Right lobe of liver (tissue), 6 donors: Measurements from ENCODE around the gene UNKL. TPM values are rescaled to one million over a fixed set of nuclear protein-coding genes. Genes with fewer than 3 reads are reported as not detected.
A peak's percentile ranks its signal among the peaks of the same experiment; 100 is the strongest.

Experiments used
- ATAC-seq, 4 donors: fragments of 200-7000 bp; cut with Tn5 transposase; one replicate each; pipeline ENCODE4 v1.9.1; 2020; ENCODE audit warnings: mild to moderate bottlenecking in 4 of 4, moderate library complexity in 4 of 4
- DNase-seq, 3 donors: peaks; one replicate each; pipeline ENCODE4 v3.0.0-alpha.2; 2020
- H3K27ac ChIP-seq, 3 donors: fragments of 200-600 bp; one replicate each; pipeline ENCODE4 v1.8.0; 2022
- H3K27me3 ChIP-seq, 2 donors: fragments of 200-600 bp; one replicate each; pipeline ENCODE4 v1.8.0; 2022
- H3K36me3 ChIP-seq, 4 donors: fragments of 200-600 bp; sonication (generic) in 1 of 4; one replicate each; pipeline versions ENCODE4 v1.5.1 to v1.8.0; 2017 to 2022; ENCODE audit warnings: control low read depth in 1 of 4
- H3K4me1 ChIP-seq, 4 donors: fragments of 200-600 bp; sonication (generic) in 1 of 4; one replicate each; pipeline versions ENCODE4 v1.5.1 to v1.8.0; 2017 to 2022; ENCODE audit warnings: control low read depth in 1 of 4
- H3K4me3 ChIP-seq, 3 donors: fragments of 200-600 bp; one replicate each; pipeline ENCODE4 v1.8.0; 2022
- H3K9me3 ChIP-seq, 4 donors: fragments of 200-600 bp; sonication (generic) in 1 of 4; one replicate each; pipeline versions ENCODE4 v1.5.1 to v1.8.0; 2017 to 2022; ENCODE audit warnings: control low read depth in 1 of 4
- POLR2A ChIP-seq: fragments of 450-650 bp; IDR thresholded peaks from one replicate; pipeline ENCODE4 v1.6.1; 2017; ENCODE audit warnings: antibody characterized with exemption, mild to moderate bottlenecking
- WGBS: methylation state at CpG from one replicate; pipeline ENCODE4 v1.1.6; 2018; ENCODE audit warnings: low coverage, low lambda C conversion rate; ENCODE audit not compliant: insufficient coverage; ENCODE audit errors: missing lambda C conversion rate; 5-methylcytosine and 5-hydroxymethylcytosine counted together
- intact Hi-C, 2 donors: fragments of 100-400 bp; cut with DNase I; formaldehyde crosslinking; loops; one replicate each; pipeline versions ENCODE4 v1.11.2 to v1.14.1; 2022
- total RNA-seq, 6 experiments: library from RNA; depleted of rRNA in 2 of 6; stranded (reverse); fragments of >200 nt in 2 of 6; fragmentation: NEBNext Ultra II Directional in 3 of 6; extraction: Animal tissue kit (Norgen Biotek cat#: 25700) in 3 of 6; gene quantifications; one replicate each; pipeline versions ENCODE4 v1.1.0 to v1.2.4, GENCODE V29; 2016 to 2023
- TF ChIP-seq, protein P1 (sequence below), 4 donors: fragments of 200-600 bp in 3 of 4; fragments of 450-650 bp in 1 of 4; IDR thresholded peaks; one replicate each; pipeline versions ENCODE4 v1.5.1 to v1.8.0; 2016 to 2022; ENCODE audit warnings: antibody characterized with exemption in 4 of 4, mild to moderate bottlenecking in 2 of 4
- donor health status: DM: no; HTN: yes; CAD: no.
- donor health status: DM: no; HTN: no; CAD: no.
- donor health status: DM: no; HTN: no; CAD: no.
- donor health status: DM: no; HTN: yes; CAD: no.
- donor health status: DM: no; HTN: yes; CAD: no.

Gene UNKL
- total RNA-seq, 6 experiments from 2014 or later: 9.0 to 14.2 (median 12.0) TPM

DNA sequence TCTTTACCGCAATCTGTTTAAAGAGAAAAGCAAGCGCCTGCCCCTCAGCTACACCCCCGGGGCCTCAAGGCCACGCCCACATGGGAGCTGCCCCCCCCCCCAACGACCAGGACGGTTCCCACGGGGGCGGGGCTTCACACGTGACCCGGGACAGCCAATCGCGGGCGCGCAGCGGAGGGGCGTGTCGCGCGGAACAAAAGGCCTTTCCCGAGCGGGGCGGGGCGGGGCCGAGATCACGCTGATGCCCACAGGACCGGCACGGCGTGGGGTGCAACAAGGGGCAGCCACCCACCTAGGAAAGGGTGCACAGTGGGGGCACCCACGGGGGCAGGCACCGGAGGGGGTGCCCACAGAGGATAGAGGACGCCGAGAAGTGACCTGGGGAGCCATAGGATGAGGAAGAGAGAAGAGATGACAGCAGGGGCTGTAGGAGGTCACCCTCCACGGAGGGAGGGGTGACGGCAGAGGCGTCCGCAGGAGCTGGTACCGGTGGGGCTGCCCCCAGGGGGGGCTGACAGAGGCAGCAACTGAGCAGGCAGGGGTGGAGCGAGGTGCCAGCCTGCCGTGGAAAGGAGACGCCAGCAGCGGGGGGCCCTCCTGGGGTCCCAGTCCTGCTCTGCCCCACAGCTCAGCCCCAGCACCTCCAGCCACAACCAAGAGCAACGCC, 6.2 kb downstream of the UNKL start:
- Histone ChIP-seq H3K4me1 (peaks cover 0 to 10% (median 0%) of the 10 kb centered on the region in 4 donors), H3K36me3 (no peaks in the 10 kb centered on the region), H3K27ac (no peak overlapping the region), H3K27me3 (no peaks in the 10 kb centered on the region), H3K9me3 (no peaks in the 10 kb centered on the region), H3K4me3 (peak overlapping the region; percentile 9 to 49 (median 12))
- no peak for TF ChIP-seq POLR2A
- TF ChIP-seq, protein P1, sequence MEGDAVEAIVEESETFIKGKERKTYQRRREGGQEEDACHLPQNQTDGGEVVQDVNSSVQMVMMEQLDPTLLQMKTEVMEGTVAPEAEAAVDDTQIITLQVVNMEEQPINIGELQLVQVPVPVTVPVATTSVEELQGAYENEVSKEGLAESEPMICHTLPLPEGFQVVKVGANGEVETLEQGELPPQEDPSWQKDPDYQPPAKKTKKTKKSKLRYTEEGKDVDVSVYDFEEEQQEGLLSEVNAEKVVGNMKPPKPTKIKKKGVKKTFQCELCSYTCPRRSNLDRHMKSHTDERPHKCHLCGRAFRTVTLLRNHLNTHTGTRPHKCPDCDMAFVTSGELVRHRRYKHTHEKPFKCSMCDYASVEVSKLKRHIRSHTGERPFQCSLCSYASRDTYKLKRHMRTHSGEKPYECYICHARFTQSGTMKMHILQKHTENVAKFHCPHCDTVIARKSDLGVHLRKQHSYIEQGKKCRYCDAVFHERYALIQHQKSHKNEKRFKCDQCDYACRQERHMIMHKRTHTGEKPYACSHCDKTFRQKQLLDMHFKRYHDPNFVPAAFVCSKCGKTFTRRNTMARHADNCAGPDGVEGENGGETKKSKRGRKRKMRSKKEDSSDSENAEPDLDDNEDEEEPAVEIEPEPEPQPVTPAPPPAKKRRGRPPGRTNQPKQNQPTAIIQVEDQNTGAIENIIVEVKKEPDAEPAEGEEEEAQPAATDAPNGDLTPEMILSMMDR (IDR thresholded peaks at IDR 0.05): no peak
- WGBS: 10% methylated on average over 13 of the region's 42 CpGs
- DNase-seq (peak; percentile 93 to 94 (median 94)), ATAC-seq (peak; percentile 88 to 100 (median 98))
- intact Hi-C loops: no loop called here

GRCh38 chr16:1407753-1408152, 6.8 kb downstream of the UNKL start:
- Histone ChIP-seq H3K4me3 (peak overlapping the region; percentile 9 to 49 (median 12)), H3K36me3 (peaks cover 0 to 5% (median 0%) of the 10 kb centered on the region in 4 donors), H3K27ac (no peak overlapping the region), H3K4me1 (peaks cover 0 to 10% (median 0%) of the 10 kb centered on the region in 4 donors), H3K9me3 (no peaks in the 10 kb centered on the region), H3K27me3 (no peaks in the 10 kb centered on the region)
- WGBS: 50% methylated on average over 5 of the region's 11 CpGs
- TF ChIP-seq, protein P1 (IDR thresholded peaks at IDR 0.05): no peak
- no peak for TF ChIP-seq POLR2A
- ATAC-seq (peak in 1 of 4 donors; percentile 13), DNase-seq (no peak)
- intact Hi-C loops: no loop called here

- Histone ChIP-seq H3K4me3 (no peak overlapping the region), H3K9me3 (no peaks in the 10 kb centered on the region), H3K27me3 (no peaks in the 10 kb centered on the region), H3K4me1 (peaks cover 0 to 10% (median 0%) of the 10 kb centered on the region in 4 donors), H3K36me3 (peaks cover 0 to 29% (median 5%) of the 10 kb centered on the region in 4 donors), H3K27ac (no peak overlapping the region)
- ATAC-seq (no peak), DNase-seq (no peak)
- TF ChIP-seq POLR2A: no peak
- TF ChIP-seq, protein P1 (IDR thresholded peaks at IDR 0.05): no peak
- 92% methylated on average over 7 of the region's 14 CpGs for WGBS
- intact Hi-C loops: no loop called here
Observed at GRCh38 chr16:1403733-1404132, 10.8 kb downstream of the UNKL start.

DNA sequence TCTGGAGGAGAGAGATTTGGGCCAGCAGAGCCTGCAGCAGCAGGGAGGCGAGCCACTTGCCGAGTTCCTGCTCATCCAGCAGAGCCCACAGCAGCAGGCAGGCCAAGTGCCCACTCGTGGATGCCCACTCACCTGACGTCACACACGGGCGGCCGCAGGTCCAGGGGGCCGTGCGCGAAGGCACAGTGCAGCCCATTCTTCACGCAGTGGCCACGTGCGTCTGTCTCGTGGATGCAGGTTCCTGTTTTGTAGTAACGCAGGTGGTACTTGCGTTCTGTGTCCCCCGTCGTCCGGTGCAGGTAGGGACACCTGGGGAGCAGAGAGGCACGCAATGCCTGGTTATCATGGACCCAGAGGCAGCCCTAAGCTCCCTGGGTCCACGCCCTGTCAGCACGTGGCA, 11.5 kb downstream of the UNKL start:
- no CpG with 5 or more reads among the region's 22 CpGs for WGBS
- DNase-seq: no peak
- no peak for ATAC-seq
- peaks cover 0 to 33% (median 5%) of the 10 kb centered on the region in 4 donors for H3K36me3 ChIP-seq
- no peak overlapping the region for H3K4me3 ChIP-seq
- H3K9me3 ChIP-seq: no peaks in the 10 kb centered on the region
- no peak overlapping the region for H3K27ac ChIP-seq
- TF ChIP-seq, protein P1 (IDR thresholded peaks at IDR 0.05): no peak
- no peak for TF ChIP-seq POLR2A
- intact Hi-C loops: no loop called here
- peaks cover 0 to 5% (median 0%) of the 10 kb centered on the region in 4 donors for H3K4me1 ChIP-seq
- H3K27me3 ChIP-seq: no peaks in the 10 kb centered on the region
